Renal cortex interstitium (tissue), 11 donors: ENCODE results near the gene TOX4. TPM values are rescaled to one million over a fixed set of nuclear protein-coding genes. Genes with fewer than 3 reads are reported as not detected.
A peak's percentile ranks its signal among the peaks of the same experiment; 100 is the strongest.
"Not testable (repeated sequence)": the region's sequence is repeated elsewhere in the genome, so short reads cannot be mapped to it uniquely, and the experiment has no call there.

Source experiments
- DNase-seq, 11 donors: peaks; one replicate each; pipeline ENCODE4 v3.0.0-alpha.2; 2013; ENCODE audit warnings: low read depth in 9 of 11, low spot score in 4 of 11; ENCODE audit errors: extremely low read depth in 1 of 11
- polyA plus RNA-seq, 3 donors: library from polyadenylated mRNA; unstranded; fragments of 120-200 nt; gene quantifications; one replicate each; pipeline ENCODE4 v1.2.1, GENCODE V29; 2013; ENCODE audit not compliant: insufficient read length in 3 of 3

The TOX4 gene
- polyA plus RNA-seq, 3 donors, result 59.1 to 61.8 (median 61.0) TPM

GRCh38 chr14:21525962-21526671 is 49.1 kb downstream of the TOX4 start, which contains the start of gene SALL2:
SALL2 (minus strand) TSS chr14:21526346; CDS start chr14:21526127, 219 bp downstream.
- peak; percentile 61 to 93 (median 85) for DNase-seq

DNA sequence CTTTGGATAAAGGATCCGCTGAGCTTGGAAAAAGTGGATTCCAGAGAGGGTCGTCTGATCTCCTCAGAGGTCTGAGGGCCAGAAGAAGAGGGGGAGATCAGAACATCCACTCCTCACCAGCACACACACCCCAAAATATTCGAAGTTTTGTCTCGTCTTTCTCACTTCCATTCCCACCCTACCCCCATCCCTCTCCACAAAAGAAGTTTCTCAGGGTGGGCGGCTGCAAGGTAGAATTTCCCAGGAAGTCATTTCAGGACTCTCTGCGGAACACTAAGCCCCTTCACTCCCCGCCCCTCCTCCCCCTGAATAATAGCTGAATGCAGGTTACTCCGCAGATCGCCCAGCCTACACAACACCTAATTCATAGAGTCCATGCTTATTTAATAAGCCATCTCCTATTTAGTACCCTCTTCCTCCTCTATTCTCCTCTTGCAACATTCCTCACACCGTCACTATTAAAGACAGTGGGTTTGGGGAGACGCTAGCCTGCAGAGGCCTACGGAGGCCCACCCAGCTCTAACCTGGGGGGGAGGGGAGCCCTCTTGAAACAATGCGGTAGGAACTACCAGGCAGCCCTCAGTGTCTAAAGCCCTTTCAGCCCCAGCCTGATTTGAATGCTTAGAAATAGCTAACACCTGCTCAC is 49.8 kb downstream of the TOX4 start:
- DNase-seq, result peak in 3 of 11 donors; percentile 42 to 64 (median 48)

GRCh38 chr14:21527318-21527679 is 50.3 kb downstream of the TOX4 start:
- DNase-seq, result no peak

- peak in 1 of 11 donors; percentile 28 for DNase-seq
Observed at GRCh38 chr14:21528381-21529348, 51.7 kb downstream of the TOX4 start.

- DNase-seq, result no peak
Observed at GRCh38 chr14:21529515-21529914, 52.5 kb downstream of the TOX4 start.

DNA sequence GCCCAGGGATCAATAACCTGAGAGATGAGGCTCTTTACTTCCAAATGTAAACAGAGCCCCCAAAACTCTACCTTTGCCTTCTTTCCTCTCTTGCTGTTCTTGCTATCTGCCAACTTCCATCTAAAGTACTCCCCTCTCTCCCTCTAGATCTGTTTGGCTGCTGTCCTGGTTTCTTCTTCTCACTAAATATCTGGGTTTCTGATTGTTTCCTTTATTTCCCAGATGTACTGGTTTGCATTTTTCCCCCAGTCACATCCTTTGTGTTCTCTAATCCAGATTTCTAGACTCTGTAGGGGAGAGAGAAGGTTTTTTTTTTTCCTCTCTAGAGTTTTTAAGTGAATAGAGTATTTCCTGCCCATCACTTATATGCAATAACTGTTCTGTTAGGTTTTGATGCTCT is 56.3 kb downstream of the TOX4 start:
- no peak for DNase-seq

- DNase-seq, result no peak
Observed at GRCh38 chr14:21534576-21534975, 57.6 kb downstream of the TOX4 start.

DNA sequence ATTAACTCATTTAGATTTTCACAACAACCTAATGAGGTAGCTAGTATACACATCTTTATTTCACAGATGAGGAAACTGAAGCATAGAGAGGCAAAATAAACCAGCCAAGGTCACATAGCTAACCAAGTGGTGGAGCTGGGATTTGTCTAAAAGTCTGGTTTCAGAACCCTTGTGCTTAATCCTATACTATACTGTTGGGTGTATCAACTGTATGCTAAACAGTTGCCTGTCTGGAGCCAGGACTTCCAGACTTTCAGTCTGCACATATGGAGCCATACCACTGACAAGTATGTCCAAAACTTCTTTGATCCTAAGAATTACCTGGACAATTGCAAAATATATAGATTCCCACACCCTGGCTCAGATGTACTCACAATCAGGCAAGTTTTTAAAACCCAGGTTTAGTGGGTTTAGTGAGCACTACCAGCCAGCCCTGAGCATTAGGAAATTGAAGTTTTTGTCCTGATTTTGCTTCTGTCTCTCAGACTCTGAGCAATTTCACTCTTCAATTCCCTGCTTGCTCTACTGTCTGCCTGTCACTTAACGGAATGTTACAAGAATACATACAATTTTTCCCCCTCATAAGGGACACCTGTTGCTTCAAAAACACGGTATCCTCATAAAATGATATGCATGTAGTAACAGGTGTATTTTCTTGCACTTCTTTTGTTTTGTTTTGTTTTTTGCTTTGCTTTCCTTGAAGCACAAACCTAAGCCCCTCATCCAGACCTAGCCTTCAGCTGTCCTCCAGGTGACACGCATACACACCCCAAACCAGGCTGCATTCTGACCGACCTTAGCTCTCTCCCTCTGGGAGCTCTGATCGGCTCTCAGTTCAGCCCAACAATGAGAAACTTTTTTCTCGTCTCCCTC is 58.8 kb downstream of the TOX4 start:
- DNase-seq, result no peak

GRCh38 chr14:21536418-21537089 is 59.6 kb downstream of the TOX4 start:
- no peak for DNase-seq

DNA sequence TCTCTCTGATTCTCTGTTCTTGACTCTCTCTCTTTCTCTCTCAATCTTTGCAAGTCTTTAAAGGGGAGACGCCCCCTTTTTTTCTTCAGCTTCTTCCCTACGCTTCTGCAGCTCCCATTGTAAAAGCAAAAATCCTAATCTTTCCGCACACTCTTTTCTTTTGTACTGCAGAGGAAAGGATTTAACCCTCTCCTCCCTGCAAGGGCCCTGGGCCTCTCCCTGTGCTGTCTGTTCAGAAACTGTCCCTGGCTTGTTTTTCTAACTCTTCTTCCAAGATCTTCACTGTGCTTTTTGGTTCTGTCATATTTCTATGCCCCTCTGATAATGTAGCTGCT is 60.1 kb downstream of the TOX4 start:
- no peak for DNase-seq

DNA sequence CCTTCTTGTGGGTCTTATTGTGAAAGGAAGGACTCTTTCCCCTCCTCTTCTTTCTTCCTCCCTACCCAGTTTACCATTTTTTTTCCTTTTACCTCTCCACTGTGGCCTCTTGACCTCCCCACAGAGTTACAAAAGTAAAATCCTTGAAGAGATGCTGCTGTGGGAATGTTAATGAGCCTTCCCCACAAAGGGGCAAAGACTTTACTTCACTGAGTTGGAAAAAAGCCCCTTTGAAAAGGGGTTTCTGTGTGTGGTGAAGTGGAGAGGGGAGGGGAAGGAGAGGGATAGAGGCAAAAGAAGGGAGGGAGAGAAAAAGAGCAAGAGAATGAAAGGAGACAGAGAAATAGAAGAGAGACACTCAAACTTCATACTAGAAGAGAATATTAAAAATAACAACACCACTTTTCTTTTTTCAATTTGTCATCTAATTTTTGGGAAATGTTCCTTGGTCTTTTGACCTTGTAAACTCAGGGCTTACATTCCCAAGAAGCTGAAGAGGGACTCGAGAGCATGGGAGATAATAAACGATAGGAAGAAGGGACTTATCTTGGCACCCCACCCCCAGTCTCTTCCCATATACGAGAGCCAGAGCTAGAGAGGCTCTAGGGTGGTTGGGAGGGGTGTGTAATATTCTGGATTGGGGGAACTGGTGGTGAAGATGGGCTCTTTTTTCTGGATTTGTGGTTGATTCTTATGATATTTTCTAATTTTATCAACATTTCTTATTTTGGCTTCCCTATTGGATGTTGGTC is 62.4 kb downstream of the TOX4 start:
- no peak for DNase-seq

DNA sequence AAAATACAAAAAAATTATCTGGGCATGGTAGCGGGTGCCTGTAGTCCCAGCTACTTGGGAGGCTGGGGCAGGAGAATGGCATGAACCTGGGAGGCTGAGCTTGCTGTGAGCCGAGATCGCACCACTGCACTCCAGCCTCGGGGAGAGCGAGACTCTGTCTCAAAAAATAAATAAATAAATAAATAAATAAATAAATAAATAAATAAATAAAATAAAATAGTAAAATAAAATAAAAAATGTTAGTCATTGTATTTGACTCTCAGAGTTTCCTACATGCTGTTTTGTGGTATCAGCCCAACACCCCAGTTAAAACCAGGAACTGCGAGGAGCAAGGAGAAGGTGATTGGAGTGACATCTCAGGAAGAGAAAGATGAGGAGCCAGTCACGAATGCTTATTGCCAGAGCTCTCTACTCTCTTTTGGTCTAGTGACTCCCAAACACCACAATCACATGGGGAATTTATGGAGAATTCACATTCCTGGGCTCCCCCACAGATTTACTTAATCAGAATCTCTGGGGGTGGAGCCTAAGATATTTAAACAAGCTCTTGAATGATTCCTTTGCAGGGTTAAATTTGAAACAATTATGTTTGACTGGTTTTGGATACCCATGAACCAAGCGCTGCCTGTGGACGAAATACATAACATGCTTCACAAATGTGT is 64.5 kb downstream of the TOX4 start:
- DNase-seq, result no peak

DNA sequence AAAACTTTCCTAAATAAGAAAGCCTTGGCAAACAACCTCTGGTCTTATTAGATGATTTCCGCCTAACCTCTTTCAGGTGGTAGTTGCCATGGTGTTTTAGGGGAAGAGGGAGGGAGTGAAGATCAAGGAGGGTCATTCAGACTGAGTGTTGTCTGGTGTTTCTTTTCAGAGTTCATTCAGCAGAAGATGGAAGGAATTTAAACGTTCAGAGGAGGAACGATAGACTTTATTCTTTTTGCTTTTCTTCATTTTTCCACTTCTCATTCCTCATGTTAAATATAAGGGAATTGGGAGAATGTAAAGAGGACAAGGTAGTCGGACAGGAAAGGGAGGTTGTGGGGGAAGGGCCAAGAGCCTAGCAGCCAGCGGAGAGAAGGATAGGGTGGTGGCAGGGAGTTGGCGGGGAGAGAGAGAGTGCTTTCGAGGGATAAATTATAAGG is 66.5 kb downstream of the TOX4 start:
- DNase-seq, result no peak

DNA sequence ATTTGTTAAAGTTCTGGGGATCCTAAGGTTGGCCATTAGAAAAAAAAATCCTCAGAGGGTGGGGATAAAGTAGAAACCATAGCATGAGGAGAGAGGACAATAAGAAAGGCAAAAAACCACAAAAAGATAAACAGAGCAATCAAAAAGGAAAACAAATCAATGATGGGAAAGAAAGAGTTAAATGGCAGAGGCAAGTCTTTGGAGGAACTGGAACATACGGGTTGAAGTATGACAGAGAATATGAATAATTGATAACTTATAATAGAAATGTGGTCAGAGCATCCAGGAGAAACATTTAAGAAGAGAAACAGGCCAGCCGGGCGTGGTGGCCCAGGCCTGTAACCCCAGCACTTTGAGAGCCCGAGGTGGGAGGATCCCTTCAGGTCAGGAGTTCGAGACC is 67.0 kb downstream of the TOX4 start:
- no peak for DNase-seq

DNA sequence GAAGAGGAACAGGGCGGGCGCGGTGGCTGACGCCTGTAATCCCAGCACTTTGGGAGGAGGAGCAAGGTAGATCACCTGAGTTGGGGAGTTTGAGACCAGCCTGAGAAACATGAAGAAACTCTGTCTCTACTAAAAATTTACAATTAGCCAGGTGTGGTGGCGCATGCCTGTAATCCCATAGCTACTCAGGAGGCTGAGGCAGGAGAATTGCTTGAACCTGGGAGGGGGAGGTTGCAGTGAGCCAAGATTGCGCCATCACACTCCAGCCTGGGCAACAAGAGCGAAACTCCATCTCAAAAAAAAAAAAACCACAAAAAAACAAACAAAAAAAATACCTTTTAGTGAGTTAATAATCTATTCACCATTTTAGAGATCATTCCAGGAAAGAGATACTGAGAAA is 67.6 kb downstream of the TOX4 start:
- DNase-seq, result not testable (repeated sequence)
